ENCODE results near the gene CIT.

- TF ChIP-seq CTCF (IDR thresholded peaks at IDR 0.05) (no peak), EZH2 (IDR thresholded peaks at IDR 0.05) (no peak)
Observed at GRCh38 chr12:119825262-119825661, 51.9 kb downstream of the CIT start.

All from neural progenitor cell (in vitro differentiated cells).